Measurements from ENCODE around the gene PAQR8. TPM values are rescaled to one million over a fixed set of nuclear protein-coding genes. Genes with fewer than 3 reads are reported as not detected.

Gene PAQR8
- total RNA-seq, 1 experiment from 2014 or later, result 3.7 TPM

DNA sequence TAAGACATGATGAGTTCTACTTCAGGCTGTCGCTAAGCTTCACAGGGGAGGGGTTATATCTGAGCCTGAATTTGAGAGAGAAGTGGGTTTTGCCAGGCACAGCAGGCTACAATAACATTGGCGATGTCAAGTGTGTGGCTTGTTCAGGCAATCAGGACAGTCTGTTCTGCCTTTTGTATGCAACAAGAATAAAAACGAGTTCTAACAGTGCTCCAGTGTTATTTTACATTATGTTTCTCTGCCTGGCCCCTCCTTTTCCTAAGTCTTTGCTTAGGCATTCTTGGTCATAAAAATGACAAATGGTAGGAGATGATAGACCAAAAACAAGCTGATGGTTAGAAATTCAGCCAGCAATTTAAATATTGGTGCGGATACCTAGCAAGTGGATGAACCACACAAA is 26.8 kb downstream of the PAQR8 start:
- no TSS peak for BruUV-seq (replicated peaks)
- CTCF ChIA-PET, result interaction anchor here (0.6 kb wide), 1 partner anchor 326 kb away, joined by 3 read pairs; no protein-coding TSS in a partner anchor
- POLR2A ChIA-PET (ENCODE audit: unreplicated experiment), result no interaction called here
- H3K4me3 ChIP-seq, result no peak overlapping the region
- H3K27ac ChIP-seq, result no peak overlapping the region
- H3K4me1 ChIP-seq (replicated peaks; ENCODE audit: insufficient read depth), result peaks cover 39% of the 10 kb centered on the region
- peaks cover 17% of the 10 kb centered on the region; the same call in 1 of the 2 replicates for H3F3A ChIP-seq (ENCODE audit: insufficient read depth, low read depth)
- H3K4me2 ChIP-seq, result peak overlapping the region; percentile 71; the same call in 1 of the 2 replicates
- TF ChIP-seq CTCF (conservative IDR thresholded peaks at IDR 0.05) (no peak), EZH2 (IDR thresholded peaks at IDR 0.05; ENCODE audit: low read depth) (no peak)
- no peaks in the 10 kb centered on the region for H4K20me1 ChIP-seq (ENCODE audit: insufficient read depth)
- H3K9me2 ChIP-seq (ENCODE audit: insufficient read depth), result no peaks in the 10 kb centered on the region
- no peaks in the 10 kb centered on the region for H3K79me2 ChIP-seq (ENCODE audit: low read depth)
- no peaks in the 10 kb centered on the region for H3K36me3 ChIP-seq (ENCODE audit: low read depth)
- intact Hi-C loops (cut with micrococcal nuclease; ENCODE audit: unreplicated experiment), result loop anchor here (1.0 kb wide), 1 partner anchor 104 kb away; the partner anchor contains the start of gene MCM3
- DNase-seq, result no peak
- no peaks in the 10 kb centered on the region for H3K9me3 ChIP-seq (ENCODE audit: insufficient read depth, low read depth)
- no peak overlapping the region for H2AFZ ChIP-seq
- H3K27me3 ChIP-seq (ENCODE audit: insufficient read depth, low read depth), result no peaks in the 10 kb centered on the region

DNA sequence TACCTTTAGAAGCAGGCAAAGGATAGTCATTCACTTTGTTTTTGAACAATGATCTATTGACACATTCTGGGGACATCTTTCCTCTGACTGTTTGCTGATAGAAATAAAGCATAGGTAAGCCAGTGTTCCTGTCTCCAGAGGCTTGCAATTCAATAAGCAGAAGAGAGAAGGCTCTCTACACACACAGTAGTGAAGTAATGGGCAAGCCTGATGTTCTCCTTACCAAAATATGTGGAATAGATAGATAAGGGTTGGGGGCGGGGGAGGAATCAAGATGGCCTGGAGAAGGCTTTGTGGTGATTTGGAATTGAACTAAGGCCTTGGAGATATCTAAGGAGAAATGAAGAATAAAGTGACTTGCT is 27.3 kb downstream of the PAQR8 start:
- intact Hi-C loops (cut with micrococcal nuclease; ENCODE audit: unreplicated experiment), result loop anchor here (1.0 kb wide), 1 partner anchor 105 kb away; the partner anchor contains the start of gene MCM3
- Histone ChIP-seq H3K4me2 (peak overlapping the region; percentile 71), H3K79me2 (ENCODE audit: low read depth) (no peaks in the 10 kb centered on the region), H3K9me3 (ENCODE audit: insufficient read depth, low read depth) (no peaks in the 10 kb centered on the region), H3K9me2 (ENCODE audit: insufficient read depth) (no peaks in the 10 kb centered on the region), H4K20me1 (ENCODE audit: insufficient read depth) (no peaks in the 10 kb centered on the region), H3K36me3 (ENCODE audit: low read depth) (no peaks in the 10 kb centered on the region), H3K4me1 (replicated peaks; ENCODE audit: insufficient read depth) (peaks cover 35% of the 10 kb centered on the region), H2AFZ (no peak overlapping the region), H3K27ac (peak overlapping the region; percentile 65; the same call in 1 of the 2 replicates), H3K27me3 (ENCODE audit: insufficient read depth, low read depth) (no peaks in the 10 kb centered on the region), H3K4me3 (no peak overlapping the region), H3F3A (ENCODE audit: insufficient read depth, low read depth) (peaks cover 17% of the 10 kb centered on the region; the same call in 1 of the 2 replicates)
- POLR2A ChIA-PET (ENCODE audit: unreplicated experiment), result no interaction called here
- no peak for DNase-seq
- CTCF ChIA-PET, result interaction anchor here (0.6 kb wide), 1 partner anchor 326 kb away, joined by 3 read pairs; no protein-coding TSS in a partner anchor
- TF ChIP-seq EZH2 (IDR thresholded peaks at IDR 0.05; ENCODE audit: low read depth), result no peak
- no peak for TF ChIP-seq CTCF (conservative IDR thresholded peaks at IDR 0.05)
- BruUV-seq (replicated peaks), result no TSS peak

DNA sequence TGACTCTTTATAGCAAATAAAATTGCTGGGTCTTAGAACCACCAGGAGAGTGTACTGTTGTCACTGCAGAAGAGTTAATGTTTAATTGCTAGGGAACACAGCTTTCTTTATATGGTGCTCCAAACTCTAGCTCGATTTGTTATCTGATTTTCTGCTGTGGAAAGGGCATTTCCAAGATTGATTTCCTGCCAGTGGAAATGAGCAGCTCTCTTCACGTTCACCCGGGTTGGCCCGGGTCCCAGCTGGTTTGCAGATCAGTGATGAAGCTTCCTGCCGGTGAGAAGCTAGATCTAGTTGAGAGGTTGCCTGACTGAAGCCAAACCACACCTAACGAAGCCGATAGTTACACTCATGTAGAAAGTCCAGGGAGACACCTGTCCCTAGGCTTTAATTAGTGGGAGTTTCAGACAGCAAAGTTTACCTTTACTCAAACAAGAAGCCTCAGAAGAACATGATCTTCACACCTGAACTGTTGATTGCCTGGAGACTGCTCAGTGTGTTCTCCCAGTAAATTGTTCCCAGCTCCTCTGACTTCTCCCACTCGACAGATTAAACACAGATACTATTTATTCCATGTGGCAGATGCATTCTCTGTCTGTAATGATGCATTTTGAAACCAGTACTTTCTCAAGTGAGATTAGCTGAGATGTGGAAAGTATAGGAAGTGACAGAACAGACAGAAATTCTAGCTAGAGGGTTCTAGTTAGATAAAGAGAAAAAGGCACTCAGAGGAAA is 27.8 kb downstream of the PAQR8 start:
- Histone ChIP-seq H4K20me1 (ENCODE audit: insufficient read depth) (no peaks in the 10 kb centered on the region), H3K9me2 (ENCODE audit: insufficient read depth) (no peaks in the 10 kb centered on the region), H3K79me2 (ENCODE audit: low read depth) (no peaks in the 10 kb centered on the region), H3K27ac (peak overlapping the region; percentile 65), H2AFZ (peak overlapping the region; percentile 62), H3K4me1 (replicated peaks; ENCODE audit: insufficient read depth) (peaks cover 34% of the 10 kb centered on the region), H3F3A (ENCODE audit: insufficient read depth, low read depth) (peaks cover 17% of the 10 kb centered on the region; the same call in 1 of the 2 replicates), H3K4me3 (peak overlapping the region; percentile 11; the same call in 1 of the 2 replicates), H3K9me3 (ENCODE audit: insufficient read depth, low read depth) (no peaks in the 10 kb centered on the region), H3K36me3 (ENCODE audit: low read depth) (no peaks in the 10 kb centered on the region), H3K27me3 (ENCODE audit: insufficient read depth, low read depth) (no peaks in the 10 kb centered on the region), H3K4me2 (peak overlapping the region; percentile 71)
- ChIA-PET CTCF (interaction anchor here (0.8 to 1.3 kb wide), 3 partner anchors 22 to 104 kb away, joined by 3 to 5 read pairs (median 3); partner anchors contain the start of genes MCM3 and PAQR8), POLR2A (ENCODE audit: unreplicated experiment) (interaction anchor here (0.5 to 0.6 kb wide), 3 partner anchors 17 to 678 kb away, joined by 3 read pairs; partner anchors contain the start of gene PAQR8)
- intact Hi-C loops (cut with micrococcal nuclease; ENCODE audit: unreplicated experiment), result loop anchor here (1.0 kb wide), 1 partner anchor 105 kb away; the partner anchor contains the start of gene MCM3
- DNase-seq, result peak; percentile 28 to 46
- TF ChIP-seq CTCF (conservative IDR thresholded peaks at IDR 0.05), result no peak
- no peak for TF ChIP-seq EZH2 (IDR thresholded peaks at IDR 0.05; ENCODE audit: low read depth)
- no TSS peak for BruUV-seq (replicated peaks)

Measured in PC-9 (cell line).